ENCODE measurements around the gene CSPG4. TPM values are rescaled to one million over a fixed set of nuclear protein-coding genes. Genes with fewer than 3 reads are reported as not detected.
"Not testable (repeated sequence)": the region's sequence is repeated elsewhere in the genome, so short reads cannot be mapped to it uniquely, and the experiment has no call there.

CSPG4 gene
- total and polyA plus RNA-seq, 2 donors (not counting 1 experiment from before 2014, with no cell fraction given), result 0.03 to 0.15 TPM

DNA sequence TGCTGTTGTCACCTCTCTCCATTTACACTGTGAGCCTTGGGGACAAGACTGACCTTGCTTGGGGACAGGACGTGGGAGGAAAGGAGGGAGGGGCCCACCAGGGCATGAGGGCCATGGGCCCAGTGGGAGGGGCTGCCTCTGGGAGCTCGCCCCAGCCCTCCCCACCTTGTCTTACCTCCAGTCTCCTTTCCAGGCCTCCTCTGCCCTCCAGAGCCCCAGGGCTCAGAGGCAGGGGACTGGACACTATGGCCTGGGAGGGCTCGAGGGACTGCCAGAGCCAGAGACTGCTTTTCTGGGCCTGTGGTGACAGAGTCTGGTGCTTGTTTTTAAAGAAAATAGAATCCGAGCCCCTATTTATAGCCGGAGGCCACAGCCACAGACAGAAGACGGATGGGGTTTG, 10.2 kb downstream of the CSPG4 start:
- no peaks in the 10 kb centered on the region for H3K9me3 Mint-ChIP-seq (ENCODE audit: insufficient read depth)
- H3K27ac Mint-ChIP-seq, result no peak overlapping the region
- POLR2A ChIA-PET, result no interaction called here
- H3K4me1 Mint-ChIP-seq, result peaks cover 47% of the 10 kb centered on the region
- no peaks in the 10 kb centered on the region for H3K36me3 ChIP-seq (replicated peaks in 1 of 2; ENCODE audit: control extremely low read depth in 1 of 2, control insufficient read depth in 1 of 2, extremely low read depth in 1 of 2, insufficient read depth in 2 of 2, low read length in 1 of 2)
- no peaks in the 10 kb centered on the region for H3K9me3 ChIP-seq (ENCODE audit: control extremely low read depth in 1 of 3, control insufficient read depth in 2 of 3, insufficient read depth in 1 of 3, low read length in 2 of 3)
- no peaks in the 10 kb centered on the region for H3K79me2 ChIP-seq (ENCODE audit: control insufficient read depth, insufficient read depth, low read length)
- ATAC-seq (ENCODE audit: low read depth) (no peak), DNase-seq (no peak)
- H2AFZ ChIP-seq (ENCODE audit: insufficient read depth, low read depth, low read length, poor library complexity, severe bottlenecking), result no peak overlapping the region
- H3K27me3 ChIP-seq (replicated peaks in 1 of 4; ENCODE audit: control extremely low read depth in 1 of 4, control insufficient read depth in 3 of 4, insufficient read depth in 4 of 4, low read length in 3 of 4), result no peaks in the 10 kb centered on the region
- H3K4me1 ChIP-seq (ENCODE audit: control insufficient read depth in 2 of 2, insufficient read depth in 2 of 2, low read length in 2 of 2), result peaks cover 26 to 45% of the 10 kb centered on the region in 2 donors
- no peak overlapping the region for H3K9ac ChIP-seq (ENCODE audit: low read length)
- H3K27ac ChIP-seq (ENCODE audit: low read length in 2 of 2), result no peak overlapping the region
- no peaks in the 10 kb centered on the region for H3K27me3 Mint-ChIP-seq
- 0% methylated on average over 1 of the region's 6 CpGs for WGBS (ENCODE audit: insufficient coverage)
- intact Hi-C loops (cut with micrococcal nuclease), result no loop called here
- H3K4me3 Mint-ChIP-seq, result peak overlapping the region; percentile 4
- no peak overlapping the region for H3K4me3 ChIP-seq (ENCODE audit: control extremely low read depth in 1 of 5, extremely low read depth in 1 of 5, insufficient read depth in 1 of 5, low read depth in 2 of 5, low read length in 4 of 5)
- CTCF ChIA-PET, result no interaction called here
- no peak for TF ChIP-seq EZH2 (IDR thresholded peaks at IDR 0.05; ENCODE audit: borderline replicate concordance, insufficient read depth, low read depth, low read length, poor library complexity, severe bottlenecking)
- TF ChIP-seq, protein P1, sequence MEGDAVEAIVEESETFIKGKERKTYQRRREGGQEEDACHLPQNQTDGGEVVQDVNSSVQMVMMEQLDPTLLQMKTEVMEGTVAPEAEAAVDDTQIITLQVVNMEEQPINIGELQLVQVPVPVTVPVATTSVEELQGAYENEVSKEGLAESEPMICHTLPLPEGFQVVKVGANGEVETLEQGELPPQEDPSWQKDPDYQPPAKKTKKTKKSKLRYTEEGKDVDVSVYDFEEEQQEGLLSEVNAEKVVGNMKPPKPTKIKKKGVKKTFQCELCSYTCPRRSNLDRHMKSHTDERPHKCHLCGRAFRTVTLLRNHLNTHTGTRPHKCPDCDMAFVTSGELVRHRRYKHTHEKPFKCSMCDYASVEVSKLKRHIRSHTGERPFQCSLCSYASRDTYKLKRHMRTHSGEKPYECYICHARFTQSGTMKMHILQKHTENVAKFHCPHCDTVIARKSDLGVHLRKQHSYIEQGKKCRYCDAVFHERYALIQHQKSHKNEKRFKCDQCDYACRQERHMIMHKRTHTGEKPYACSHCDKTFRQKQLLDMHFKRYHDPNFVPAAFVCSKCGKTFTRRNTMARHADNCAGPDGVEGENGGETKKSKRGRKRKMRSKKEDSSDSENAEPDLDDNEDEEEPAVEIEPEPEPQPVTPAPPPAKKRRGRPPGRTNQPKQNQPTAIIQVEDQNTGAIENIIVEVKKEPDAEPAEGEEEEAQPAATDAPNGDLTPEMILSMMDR (IDR thresholded peaks at IDR 0.05), result no peak
- peak overlapping the region; percentile 18 for H3K4me2 ChIP-seq (replicated peaks; ENCODE audit: low read depth, low read length, poor library complexity, severe bottlenecking)
- H4K20me1 ChIP-seq (ENCODE audit: control insufficient read depth, insufficient read depth, low read length, poor library complexity, severe bottlenecking), result no peaks in the 10 kb centered on the region

GRCh38 chr15:75701071-75702003, 11.3 kb downstream of the CSPG4 start:
- H2AFZ ChIP-seq (ENCODE audit: insufficient read depth, low read depth, low read length, poor library complexity, severe bottlenecking); H3K27me3 Mint-ChIP-seq; intact Hi-C loops (cut with micrococcal nuclease); H3K36me3 ChIP-seq (replicated peaks in 1 of 2; ENCODE audit: control extremely low read depth in 1 of 2, control insufficient read depth in 1 of 2, extremely low read depth in 1 of 2, insufficient read depth in 2 of 2, low read length in 1 of 2); H3K4me2 ChIP-seq (replicated peaks; ENCODE audit: low read depth, low read length, poor library complexity, severe bottlenecking); CTCF ChIA-PET; H3K79me2 ChIP-seq (ENCODE audit: control insufficient read depth, insufficient read depth, low read length); H3K9ac ChIP-seq (ENCODE audit: low read length); H3K27me3 ChIP-seq (replicated peaks in 1 of 4; ENCODE audit: control extremely low read depth in 1 of 4, control insufficient read depth in 3 of 4, insufficient read depth in 4 of 4, low read length in 3 of 4); H3K27ac ChIP-seq (ENCODE audit: low read length in 2 of 2); H3K4me3 ChIP-seq (ENCODE audit: control extremely low read depth in 1 of 5, extremely low read depth in 1 of 5, insufficient read depth in 1 of 5, low read depth in 2 of 5, low read length in 4 of 5); H4K20me1 ChIP-seq (ENCODE audit: control insufficient read depth, insufficient read depth, low read length, poor library complexity, severe bottlenecking); POLR2A ChIA-PET; ATAC-seq (ENCODE audit: low read depth); H3K9me3 Mint-ChIP-seq (ENCODE audit: insufficient read depth); DNase-seq; H3K9me3 ChIP-seq (ENCODE audit: control extremely low read depth in 1 of 3, control insufficient read depth in 2 of 3, insufficient read depth in 1 of 3, low read length in 2 of 3): not testable (repeated sequence)
- H3K27ac Mint-ChIP-seq, result peak overlapping the region; percentile 46
- H3K4me3 Mint-ChIP-seq, result peak overlapping the region; percentile 21
- peaks cover 56% of the 10 kb centered on the region for H3K4me1 Mint-ChIP-seq
- H3K4me1 ChIP-seq (ENCODE audit: control insufficient read depth in 2 of 2, insufficient read depth in 2 of 2, low read length in 2 of 2), result peaks cover 31 to 56% of the 10 kb centered on the region in 2 donors
- WGBS (ENCODE audit: insufficient coverage), result 76% methylated on average over 6 of the region's 13 CpGs

DNA sequence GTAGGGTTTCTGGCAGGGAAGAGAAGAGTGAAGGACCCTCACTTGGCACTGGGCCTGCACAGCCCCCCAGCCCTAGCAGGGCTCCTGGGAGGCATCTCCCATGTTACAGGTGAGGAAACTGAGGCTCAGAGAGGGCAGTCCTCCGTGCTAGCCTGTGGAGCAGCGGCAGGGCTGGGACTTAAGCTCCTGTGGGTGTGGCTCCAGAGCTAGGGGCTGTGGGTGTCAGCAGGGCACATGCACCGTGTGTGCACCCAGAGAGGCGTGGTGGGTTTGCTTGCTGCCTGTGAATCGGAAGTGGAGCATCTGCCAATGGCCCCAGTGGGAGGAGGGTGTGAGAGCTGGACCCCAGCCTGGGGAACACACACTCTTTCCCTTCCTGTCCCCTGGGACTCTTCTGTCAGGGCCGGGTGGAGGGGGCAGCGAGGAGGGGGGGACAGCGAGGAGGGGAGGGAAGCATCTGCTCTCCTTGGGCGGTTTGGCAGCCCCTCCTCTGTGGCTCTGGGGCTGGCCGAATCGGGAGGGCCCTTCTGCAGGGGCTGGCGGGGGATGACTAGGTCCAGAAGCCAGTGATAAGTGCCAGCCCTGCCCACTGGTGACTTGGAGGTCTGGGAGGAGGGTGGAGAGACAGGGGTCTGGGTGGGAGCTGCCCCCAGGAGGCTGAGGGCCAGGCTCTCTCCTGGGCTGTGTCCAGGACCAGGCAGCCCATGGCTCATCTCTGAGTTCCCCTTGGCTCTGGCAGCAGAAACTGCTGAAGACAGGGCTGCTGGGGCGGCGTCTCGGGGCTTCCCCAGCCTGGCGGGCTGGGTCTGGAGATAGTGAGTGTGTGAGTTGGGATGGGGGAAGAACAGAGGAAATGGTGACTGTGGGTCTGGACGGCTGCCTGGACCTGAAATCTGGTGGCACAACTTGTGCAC, 12.4 kb downstream of the CSPG4 start:
- H3K9me3 ChIP-seq (ENCODE audit: control extremely low read depth in 1 of 3, control insufficient read depth in 2 of 3, insufficient read depth in 1 of 3, low read length in 2 of 3); H3K27me3 ChIP-seq (replicated peaks in 1 of 4; ENCODE audit: control extremely low read depth in 1 of 4, control insufficient read depth in 3 of 4, insufficient read depth in 4 of 4, low read length in 3 of 4); H3K27me3 Mint-ChIP-seq; intact Hi-C loops (cut with micrococcal nuclease); POLR2A ChIA-PET; H3K36me3 ChIP-seq (replicated peaks in 1 of 2; ENCODE audit: control extremely low read depth in 1 of 2, control insufficient read depth in 1 of 2, extremely low read depth in 1 of 2, insufficient read depth in 2 of 2, low read length in 1 of 2); H3K9me3 Mint-ChIP-seq (ENCODE audit: insufficient read depth); CTCF ChIA-PET; H2AFZ ChIP-seq (ENCODE audit: insufficient read depth, low read depth, low read length, poor library complexity, severe bottlenecking); H3K4me3 ChIP-seq (ENCODE audit: control extremely low read depth in 1 of 5, extremely low read depth in 1 of 5, insufficient read depth in 1 of 5, low read depth in 2 of 5, low read length in 4 of 5); H4K20me1 ChIP-seq (ENCODE audit: control insufficient read depth, insufficient read depth, low read length, poor library complexity, severe bottlenecking); H3K79me2 ChIP-seq (ENCODE audit: control insufficient read depth, insufficient read depth, low read length): not testable (repeated sequence)
- 1% methylated on average over 7 of the region's 17 CpGs for WGBS (ENCODE audit: insufficient coverage)
- Mint-ChIP-seq H3K4me1 (peaks cover 67% of the 10 kb centered on the region), H3K4me3 (peak overlapping the region; percentile 70), H3K27ac (peak overlapping the region; percentile 65)
- ATAC-seq (ENCODE audit: low read depth) (peak; percentile 75), DNase-seq (peak; percentile 67)
- H3K27ac ChIP-seq (ENCODE audit: low read length in 2 of 2), result peak overlapping the region in 1 of 2 donors; percentile 6
- peak overlapping the region; percentile 57 for H3K4me2 ChIP-seq (replicated peaks; ENCODE audit: low read depth, low read length, poor library complexity, severe bottlenecking)
- H3K9ac ChIP-seq (ENCODE audit: low read length), result peak overlapping the region; percentile 37
- peaks cover 42 to 67% of the 10 kb centered on the region in 2 donors for H3K4me1 ChIP-seq (ENCODE audit: control insufficient read depth in 2 of 2, insufficient read depth in 2 of 2, low read length in 2 of 2)
